Activated T-cell treated with anti-CD3 and anti-CD28 coated beads, Interleukin-2, amount 50 U/mL, for 1 hour (primary cell): ENCODE data around the gene SLC27A3.

Experiments
- DNase-seq: peaks from one replicate; pipeline ENCODE4 v3.0.0-alpha.2; 2020

Gene SLC27A3

GRCh38 chr1:153783233-153784190 lies 8.3 kb downstream of the SLC27A3 start:
- peak; percentile 95 for DNase-seq

GRCh38 chr1:153786038-153786790 lies 11.0 kb downstream of the SLC27A3 start:
- DNase-seq = no peak

DNA sequence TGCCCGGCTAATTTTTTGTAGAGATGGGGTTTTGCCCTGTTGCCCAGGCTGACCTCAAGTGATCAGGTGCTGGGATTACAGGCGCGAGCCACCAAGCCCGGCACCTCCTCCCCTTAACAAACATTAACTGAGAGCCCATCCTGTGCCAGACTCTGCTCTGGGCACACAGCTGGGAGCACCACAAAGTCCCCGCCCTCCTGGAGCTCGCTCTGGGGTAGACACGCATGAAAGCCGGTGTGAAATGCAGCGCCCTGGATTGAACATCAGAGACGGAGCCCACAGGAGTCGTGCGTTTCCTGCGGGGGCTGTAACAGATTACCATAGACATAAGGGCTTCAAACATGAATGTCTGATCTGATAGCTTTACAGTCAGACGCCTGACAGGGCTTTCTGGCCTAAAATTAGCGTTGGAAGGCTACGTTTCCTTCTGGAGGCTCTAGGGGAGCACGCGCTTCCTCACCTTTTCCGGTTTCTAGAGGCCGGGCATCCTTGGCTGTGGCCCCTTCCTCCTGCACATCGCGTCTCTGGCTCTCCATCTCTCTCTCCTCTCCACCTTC lies 14.3 kb downstream of the SLC27A3 start:
- no peak for DNase-seq

DNA sequence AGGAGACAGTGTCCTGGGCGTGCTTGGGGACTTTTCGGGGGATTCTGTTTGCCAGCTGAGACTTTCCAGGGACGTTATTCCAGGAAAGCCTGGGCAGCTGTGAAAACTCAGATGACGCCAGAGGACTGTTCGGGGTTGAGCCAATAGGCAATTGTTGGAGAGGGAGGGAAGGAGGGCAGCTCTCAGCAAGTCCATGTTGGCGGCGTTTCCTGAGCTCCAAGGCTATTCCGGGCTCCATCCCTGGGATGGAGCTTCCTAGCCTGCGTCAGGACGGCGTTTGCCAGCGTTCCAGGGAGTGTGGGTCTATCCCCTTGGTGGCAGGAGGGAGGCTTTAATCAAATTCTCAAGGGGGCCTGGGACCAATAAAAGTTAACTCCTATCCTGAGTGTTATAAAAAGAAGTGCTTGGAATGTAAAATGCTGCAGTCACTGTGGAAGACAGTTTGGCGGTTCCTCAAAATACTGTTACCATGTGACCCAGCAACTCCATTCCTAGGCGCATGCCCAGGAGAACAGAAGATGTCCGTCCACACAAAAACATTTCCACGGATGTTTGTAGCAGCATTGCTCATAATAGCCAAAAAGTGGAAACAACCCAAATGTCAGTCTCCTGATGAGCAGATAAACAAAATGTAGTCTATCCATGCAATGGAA lies 15.2 kb downstream of the SLC27A3 start:
- no peak for DNase-seq

DNA sequence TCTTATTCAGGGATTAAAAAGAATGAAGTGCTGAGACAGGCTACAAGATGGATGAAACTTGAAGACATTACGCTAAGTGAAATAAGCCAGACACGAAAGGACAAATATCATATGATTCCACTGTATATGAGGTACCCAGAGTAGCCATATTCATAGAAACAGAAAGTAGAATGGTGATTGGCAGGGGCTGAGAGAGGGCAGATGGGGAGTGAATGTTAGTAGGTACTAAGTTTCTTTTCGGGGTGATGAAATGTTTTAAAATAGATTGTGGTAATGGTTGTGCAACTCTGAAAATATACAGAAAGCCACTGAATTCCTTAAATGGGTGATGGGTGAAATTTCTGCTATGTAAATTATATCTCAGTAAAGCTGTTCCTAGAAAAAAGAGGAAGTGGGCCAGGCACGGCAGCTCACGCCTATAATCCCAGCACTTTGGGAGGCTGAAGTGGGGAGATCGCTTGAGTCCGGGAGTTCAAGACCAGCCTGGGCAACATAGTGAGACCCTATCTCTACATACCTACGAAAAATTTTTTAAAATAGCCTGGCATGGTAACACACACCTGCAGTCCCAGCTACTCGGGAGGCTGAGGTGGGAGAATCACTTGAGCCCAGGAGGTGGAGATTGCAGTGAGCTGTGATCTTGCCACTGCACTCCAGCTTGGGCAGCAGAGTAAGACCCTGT lies 15.9 kb downstream of the SLC27A3 start:
- DNase-seq = no peak

- DNase-seq = no peak
Observed at GRCh38 chr1:153791648-153792253, 16.5 kb downstream of the SLC27A3 start.

DNA sequence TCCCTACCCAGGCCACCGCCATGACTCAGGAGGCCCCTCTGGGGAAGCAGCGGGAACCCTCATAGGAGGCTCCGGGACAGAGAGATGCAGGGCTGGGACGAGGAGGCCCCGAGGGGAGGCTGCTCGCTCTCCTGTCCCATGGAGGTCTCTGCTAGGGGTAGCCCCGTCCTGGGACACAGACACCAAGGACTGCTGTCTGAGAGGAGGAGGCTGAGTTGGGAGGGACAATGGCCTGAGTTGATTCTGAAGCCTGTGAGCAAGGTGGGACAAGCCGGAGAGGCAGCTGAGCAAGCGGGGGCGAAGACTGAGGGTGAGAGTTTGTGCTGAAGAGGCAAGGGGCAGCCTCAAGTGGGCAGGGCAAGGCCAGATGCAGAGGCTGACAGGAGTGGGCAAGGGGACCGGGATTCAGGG lies 17.4 kb downstream of the SLC27A3 start:
- no peak for DNase-seq

- DNase-seq = no peak
Observed at GRCh38 chr1:153793261-153793972, 18.2 kb downstream of the SLC27A3 start.

- DNase-seq = peak; percentile 8
Observed at GRCh38 chr1:153793973-153794615, 18.9 kb downstream of the SLC27A3 start.

GRCh38 chr1:153794624-153795329 lies 19.6 kb downstream of the SLC27A3 start:
- DNase-seq = peak; percentile 14

GRCh38 chr1:153795330-153795837 lies 20.2 kb downstream of the SLC27A3 start:
- peak; percentile 15 for DNase-seq

GRCh38 chr1:153795934-153796785 lies 21.0 kb downstream of the SLC27A3 start:
- DNase-seq = peak; percentile 18

DNA sequence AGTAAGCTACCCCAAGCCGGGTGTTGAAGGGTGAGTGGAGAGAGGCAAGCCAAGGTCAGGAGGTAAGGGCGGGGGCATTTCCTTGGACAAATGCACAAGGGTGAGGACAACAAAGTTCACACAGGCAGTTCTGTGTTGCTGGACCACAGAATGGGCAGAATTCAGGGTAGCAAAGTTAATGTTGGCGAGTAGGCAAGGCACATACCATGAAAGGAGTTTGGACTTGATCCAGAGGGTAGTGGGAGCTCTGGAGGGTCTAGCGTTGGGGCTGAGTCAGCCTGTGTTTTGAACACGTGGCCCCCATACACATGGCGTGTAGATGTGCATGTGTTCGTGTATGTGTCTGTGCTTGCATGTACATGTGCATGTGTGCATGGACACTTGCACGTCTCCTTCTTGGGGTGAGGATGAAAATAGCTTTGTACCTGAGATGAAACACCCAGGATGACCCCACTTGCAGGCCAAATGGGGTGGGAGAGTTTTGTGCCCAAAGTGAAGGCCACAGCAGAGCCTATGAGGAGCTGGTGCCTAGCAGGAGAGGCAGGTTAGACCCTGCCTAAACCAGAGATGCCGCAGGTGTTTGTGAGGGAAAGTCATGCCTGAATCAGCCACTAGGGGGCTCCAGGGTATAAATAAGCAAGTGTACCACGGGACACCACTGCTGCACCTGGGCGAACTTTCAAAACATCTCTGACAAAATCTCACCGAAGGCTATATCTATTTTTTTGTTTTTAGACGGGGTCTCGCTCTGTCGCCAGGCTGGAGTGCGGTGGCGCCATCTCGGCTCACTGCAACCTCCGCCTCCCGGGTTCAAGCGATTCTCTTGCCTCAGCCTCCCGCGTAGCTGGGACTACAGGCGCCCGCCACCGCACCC lies 21.8 kb downstream of the SLC27A3 start:
- peak; percentile 76 for DNase-seq

GRCh38 chr1:153798468-153798780 lies 23.2 kb downstream of the SLC27A3 start:
- no peak for DNase-seq

GRCh38 chr1:153799016-153799415 lies 23.8 kb downstream of the SLC27A3 start:
- peak; percentile 7 for DNase-seq

DNA sequence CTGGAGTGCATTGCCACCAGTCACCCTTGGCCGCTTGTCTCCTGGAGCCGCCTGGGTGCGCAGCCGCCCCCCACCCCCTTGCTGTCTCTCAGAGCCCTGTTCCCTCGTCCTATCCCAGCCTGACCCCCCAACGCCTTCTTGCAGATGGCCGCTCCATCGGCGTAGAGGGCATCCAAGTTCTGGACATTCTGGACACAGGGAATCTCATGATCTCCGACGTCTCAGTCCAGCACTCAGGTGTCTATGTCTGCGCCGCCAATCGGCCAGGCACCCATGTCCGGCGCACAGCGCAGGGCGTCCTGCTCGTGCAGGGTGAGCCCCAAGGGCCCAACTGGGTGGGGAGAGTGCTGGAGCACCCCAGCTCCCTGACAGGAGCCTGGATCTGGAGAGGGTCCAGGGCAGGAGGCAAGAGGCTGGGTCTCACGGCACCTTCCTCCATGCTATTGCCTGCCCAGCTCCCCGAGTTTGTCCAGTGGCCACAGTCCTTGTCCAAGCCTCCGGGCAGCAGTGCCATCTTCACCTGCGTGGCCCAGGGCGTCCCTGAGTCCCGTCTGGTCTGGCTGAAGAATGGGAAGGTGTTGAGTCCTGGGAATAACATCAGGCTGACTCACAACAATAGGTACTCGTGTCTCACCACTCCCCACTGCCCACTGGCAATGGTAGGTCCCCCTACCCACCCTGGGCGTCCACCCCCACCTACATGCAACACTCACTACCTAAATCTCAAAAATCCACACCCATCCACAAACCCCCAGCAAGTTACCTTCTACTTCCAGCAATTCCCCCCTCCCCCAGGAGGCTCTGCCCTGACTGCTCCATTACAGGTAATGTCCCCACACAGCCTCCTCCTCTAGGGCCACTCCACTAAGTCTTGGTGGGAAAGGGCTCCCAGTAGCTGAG lies 24.6 kb downstream of the SLC27A3 start:
- DNase-seq = peak; percentile 14

GRCh38 chr1:153800516-153800915 lies 25.3 kb downstream of the SLC27A3 start:
- peak; percentile 6 for DNase-seq
